ENCODE data around the gene KDELR3.

KDELR3 gene

DNA sequence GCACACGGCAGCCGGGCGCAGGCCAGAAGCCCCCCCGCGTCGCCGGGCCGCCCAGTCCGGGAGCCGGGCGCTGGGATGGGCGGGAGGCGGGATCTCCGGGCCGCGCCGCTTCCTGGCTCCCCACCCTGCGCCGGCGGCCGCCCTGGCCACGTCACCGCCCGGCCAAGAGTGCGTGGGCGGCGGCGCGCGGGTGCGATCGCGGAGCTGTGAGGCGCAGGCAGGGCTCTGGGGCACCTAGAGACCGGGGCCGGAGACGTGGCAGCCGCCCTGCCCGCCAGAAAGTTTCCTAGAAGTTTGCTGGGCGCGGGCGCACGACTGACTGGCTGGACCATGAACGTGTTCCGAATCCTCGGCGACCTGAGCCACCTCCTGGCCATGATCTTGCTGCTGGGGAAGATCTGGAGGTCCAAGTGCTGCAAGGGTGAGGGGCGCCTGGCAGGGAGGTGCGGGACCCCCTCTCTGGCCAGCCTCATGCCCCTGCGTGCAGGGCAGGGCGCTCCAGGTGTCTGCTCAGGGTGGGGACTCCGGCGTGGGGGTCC is at the start of gene KDELR3:
Gene KDELR3, plus strand, starts transcription at position 193 of the 539 bp plus-strand sequence. Its CDS starts 138 bp downstream, at position 331.
- DNase-seq (ENCODE audit: low read depth), result peak; percentile 85

DNA sequence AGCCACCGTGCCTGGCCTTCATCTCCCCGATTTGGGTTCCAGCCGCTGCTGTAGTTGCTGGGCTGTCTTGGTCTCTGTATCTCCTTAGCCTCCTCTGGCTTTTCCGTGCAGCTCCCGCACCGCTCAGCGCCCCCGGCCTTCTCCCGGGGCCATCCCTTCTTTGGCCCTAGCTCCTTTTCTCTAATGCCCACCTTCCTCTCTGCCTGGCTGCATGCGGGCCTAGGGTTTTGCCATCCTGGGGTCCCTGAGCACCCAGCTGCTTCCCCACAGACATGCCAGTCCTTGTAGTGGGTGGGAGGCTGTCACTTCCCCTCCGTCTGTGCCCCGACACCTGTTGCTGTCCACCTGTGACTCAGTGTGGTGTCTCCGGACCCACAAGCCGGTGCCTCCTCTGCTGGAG is 49.3 kb upstream of the KDELR3 start:
- no peak for DNase-seq (ENCODE audit: low read depth)

DNA sequence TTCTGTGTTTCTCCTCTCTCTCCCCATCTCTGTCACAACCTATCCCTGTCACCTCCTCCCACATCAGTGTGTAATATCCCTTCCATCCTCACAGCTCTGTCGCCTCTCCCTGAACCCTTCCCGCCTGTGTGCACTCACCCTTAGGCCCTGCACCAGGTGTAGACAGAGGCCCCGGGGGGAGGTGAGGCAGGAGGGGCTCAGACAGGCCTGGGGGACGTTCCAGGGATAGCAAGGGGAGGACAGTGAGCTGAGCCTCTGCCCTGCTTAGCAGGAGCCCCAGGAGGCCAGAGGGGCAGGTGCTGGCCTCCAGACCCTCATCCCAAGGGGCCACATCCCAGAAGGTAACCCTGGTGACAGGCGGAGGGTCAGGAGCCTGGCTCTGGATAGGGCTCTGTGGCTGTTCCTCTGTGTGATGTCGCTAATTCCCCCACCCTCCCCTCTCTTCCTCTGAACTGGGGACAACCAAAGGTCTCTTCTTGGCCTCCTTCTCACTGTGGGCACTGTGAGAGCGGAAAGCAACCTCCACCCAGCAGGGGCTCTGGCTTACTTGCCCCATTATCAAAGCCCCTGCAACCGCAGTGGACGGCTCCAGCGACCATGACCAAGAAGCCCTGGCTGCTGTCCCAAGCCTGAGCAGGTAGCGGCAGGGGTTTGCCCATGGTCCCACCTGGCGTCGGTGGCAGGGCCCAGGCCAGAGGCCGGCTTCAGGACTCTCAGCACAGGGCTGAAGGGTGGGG is 48.6 kb upstream of the KDELR3 start:
- DNase-seq (ENCODE audit: low read depth), result no peak

- DNase-seq (ENCODE audit: low read depth), result no peak
Observed at GRCh38 chr22:38419858-38420160, 48.1 kb upstream of the KDELR3 start.

DNA sequence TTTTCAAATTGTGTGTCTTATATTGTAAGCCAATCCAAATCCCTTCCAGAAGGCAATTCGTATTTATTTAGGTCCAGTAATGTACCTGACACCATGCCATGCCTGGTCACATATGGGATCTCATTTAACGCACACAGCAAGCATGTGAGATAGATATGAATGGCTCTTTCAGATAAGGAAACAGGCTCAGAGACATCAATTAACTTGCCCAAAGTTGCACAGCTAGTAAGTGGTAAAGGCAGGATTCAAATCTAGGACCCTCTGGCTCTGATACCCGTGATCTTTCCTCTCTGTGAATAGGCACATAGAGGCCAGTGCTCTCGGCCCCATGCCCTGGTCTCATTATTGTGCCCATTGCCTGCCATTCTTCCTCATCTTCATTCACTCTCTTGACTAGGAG is 47.2 kb upstream of the KDELR3 start:
- no peak for DNase-seq (ENCODE audit: low read depth)

DNA sequence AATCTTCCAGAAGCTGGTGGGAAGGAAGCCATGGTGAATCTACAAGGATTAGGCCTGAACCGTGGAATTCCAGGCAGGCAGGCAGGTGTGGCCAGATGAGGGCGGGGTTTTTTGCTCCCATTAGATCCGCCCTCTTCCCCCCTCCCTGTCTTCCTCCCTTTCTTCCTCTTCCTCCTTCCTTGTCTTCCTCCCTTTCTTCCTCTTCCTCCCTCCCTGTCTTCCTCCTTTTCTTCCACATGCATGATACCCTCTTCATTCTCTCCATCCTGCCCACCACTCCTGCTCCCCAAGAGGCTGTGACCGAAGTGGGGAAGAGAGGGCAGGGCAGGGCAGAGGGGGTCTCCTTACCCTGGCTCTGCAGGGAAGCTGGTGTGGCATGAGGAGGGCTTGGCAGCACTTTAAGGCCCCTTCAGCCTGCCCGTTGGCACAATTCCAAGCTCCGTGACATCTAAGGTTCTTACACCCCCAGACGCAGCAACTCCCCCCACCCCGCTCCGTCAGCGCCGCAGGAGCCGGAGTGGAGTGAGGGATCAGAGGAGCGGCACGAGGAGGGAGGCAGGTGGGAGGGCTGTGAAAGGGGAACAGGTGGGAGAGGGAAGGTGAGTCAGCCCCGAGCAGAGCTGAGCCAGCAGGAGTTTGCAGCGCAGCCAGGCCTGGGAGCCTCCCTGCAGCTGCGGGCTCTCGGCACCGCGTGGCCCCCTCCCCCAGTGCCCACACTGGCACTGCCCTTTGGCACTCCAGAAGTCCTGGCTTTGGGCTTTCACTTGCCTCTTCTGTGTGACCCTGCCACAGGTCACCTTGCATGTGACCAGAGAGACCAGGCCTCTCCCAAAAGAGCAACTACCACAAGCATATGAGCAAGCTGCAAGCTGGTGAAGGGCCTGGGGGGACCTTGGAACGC is 45.0 kb upstream of the KDELR3 start:
- DNase-seq (ENCODE audit: low read depth), result no peak

DNA sequence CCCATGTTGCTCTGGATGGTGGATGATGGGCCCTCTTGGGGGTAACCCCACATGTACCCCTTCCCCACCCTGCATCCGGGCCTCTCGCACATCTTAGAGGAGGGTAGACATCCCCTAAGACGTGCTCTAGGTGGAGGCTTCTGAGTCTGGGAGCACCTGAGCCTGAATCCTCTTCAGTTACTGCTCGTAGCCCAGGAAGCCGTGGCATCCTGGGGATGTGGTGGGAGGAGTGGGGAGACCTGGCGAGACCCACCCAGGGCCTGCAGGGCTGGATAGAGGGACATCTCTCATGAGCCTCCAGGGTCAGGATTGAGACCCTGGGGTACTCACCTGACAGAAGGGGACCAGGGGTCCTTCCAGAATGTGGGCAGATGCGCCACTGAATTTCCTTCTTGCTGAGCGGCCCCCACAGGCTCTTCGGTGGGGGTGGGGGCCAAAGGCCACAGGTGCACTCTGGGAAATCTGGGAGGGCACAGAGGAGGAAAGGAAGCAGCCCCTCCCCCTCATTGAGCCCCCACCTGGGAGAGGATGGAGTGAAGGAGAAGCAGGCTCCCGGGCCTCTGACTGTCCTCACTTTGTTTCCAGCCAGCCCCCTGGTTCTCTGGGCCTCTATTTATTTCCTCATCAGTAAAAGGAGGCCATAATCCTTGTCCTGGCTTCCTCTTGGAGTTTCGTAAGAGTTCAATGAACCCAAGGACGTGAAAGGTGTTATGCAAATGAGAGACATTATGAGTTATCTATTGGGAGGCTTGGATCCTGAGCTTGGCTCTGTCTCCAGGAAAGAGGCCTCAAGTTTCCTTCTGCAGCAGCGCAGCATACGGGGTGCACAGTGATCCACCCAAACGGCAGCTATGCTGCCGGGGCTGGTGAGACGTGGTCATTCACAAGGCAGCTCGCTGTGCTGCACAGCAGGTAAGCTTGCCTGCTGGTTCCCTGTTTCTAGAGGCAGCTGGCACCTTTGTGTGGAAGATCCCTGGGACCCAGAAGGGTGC is 44.1 kb upstream of the KDELR3 start:
- DNase-seq (ENCODE audit: low read depth), result no peak

DNA sequence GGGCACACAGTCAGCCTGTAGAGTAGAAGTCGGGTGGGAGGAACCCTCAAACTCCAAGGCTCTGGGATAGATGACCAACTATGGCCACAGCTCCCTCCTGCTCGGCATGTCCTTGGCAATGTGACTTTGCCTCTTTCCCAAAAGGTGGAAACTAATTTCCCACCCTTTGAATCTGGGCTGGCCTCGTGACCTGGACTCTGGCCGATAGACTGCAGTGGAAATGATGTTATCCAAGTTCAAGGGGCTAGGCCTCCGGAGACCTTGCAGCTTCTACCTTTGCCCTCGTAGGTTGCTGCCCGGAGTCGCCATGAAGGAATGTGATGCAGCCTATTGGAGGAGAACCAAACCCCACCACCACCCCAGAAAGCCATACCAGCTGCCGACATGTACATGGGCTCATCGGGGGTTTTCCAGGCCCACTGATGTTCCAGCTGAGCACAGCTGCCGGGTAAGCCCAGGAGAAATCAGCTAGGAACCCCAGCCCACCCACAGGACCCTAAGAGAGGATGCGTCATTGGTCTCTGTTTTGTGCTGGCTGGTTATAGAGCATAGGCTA is 43.3 kb upstream of the KDELR3 start:
- no peak for DNase-seq (ENCODE audit: low read depth)

GRCh38 chr22:38426628-38427027 is 41.3 kb upstream of the KDELR3 start:
- DNase-seq (ENCODE audit: low read depth), result no peak

- DNase-seq (ENCODE audit: low read depth), result no peak
Observed at GRCh38 chr22:38427465-38427864, 40.4 kb upstream of the KDELR3 start.

DNA sequence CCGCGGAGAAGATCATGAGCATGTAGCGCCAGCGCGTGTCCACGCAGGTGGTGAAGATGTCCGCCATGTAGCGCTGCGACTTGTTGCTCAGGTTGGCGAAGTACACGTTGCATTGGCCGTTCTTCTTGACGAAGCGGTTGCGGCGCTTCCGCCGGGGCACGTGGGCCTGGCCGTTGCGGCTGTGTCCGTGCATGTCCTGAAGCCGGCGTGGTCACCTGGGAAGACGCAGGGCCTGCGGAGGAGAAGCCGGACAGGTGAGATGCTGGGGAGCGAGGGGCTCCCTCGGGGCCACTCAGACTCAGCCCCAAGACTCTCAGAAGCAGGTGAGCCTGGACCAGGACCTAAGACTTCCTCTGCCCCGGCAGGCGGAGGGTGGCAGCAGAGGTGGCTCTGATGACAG is 40.0 kb upstream of the KDELR3 start:
- DNase-seq (ENCODE audit: low read depth), result no peak

DNA sequence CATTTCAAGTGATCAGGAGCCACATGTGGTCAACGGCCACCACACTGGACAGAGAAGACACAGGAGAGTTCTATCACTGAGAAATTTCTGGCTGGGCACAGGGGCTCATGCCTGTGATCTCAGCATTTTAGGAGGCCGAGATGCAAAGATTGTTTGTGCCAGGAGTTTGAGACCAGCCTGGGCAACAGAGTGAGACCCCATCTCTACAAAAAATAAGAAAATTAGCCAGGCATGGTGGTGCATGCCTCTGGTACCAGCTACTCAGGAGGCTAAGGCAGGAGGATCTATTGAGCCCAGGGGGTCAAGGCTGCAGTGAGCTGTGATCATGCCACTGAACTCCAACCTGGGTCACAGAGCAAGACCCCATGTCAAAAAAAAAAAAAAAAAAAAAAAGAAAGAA is 39.2 kb upstream of the KDELR3 start:
- DNase-seq (ENCODE audit: low read depth), result no peak

- DNase-seq (ENCODE audit: low read depth), result no peak
Observed at GRCh38 chr22:38429499-38430068, 38.3 kb upstream of the KDELR3 start.

DNA sequence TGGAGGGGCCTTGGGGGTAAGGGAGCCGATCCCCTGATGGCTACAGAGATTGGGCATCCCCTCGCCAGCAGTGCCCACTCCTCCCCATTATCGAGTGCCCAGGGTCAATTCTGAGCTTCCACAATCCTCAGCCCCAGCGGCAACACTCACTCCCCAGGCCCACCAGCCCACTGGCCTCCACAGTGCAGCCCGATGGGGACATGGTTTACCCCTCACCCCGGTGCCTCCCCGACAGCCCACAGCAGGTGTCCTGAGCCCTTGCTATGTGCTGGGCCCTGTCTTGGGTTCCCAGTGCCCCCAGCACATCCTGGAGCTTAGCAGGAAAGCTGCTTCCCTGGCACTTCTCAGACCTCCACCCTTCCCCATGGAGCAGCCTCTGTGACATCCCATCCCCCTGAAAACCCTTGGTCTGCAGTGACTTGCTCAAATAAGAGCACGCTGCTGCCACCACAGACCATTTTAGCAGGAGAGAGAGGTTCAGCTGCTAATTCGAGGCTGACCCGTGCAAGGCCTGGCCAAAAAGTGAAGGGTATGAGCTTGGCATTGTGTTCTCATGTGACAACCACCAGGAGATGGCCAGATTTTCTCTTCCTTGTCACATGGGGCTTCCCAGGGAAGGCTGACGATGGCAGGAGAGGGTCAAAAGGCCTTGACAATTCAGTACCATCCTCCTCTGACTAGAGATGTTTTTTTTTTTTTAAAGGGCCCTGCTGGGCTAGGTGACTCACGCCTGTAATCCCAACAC is 36.5 kb upstream of the KDELR3 start:
- no peak for DNase-seq (ENCODE audit: low read depth)

DNA sequence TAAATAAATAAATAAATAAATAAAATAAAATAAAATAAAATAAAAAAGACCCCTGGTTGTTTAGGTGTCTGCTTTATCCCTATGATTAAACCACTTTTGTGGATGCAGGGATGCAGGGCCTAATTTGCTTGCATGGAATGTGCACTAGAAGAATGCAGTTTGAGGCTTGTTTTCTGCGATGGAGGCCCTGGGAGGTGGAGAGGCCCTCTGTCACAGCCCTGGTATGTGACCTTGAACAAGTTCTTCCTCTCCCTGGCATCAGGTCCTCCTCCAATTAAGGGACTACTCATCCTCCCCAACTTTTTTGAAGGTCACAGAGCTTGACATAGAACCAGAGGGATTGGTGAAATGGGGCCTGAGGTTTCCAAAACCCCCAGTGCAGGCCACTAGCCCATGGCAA is 35.6 kb upstream of the KDELR3 start:
- no peak for DNase-seq (ENCODE audit: low read depth)

GRCh38 chr22:38433871-38434270 is 34.0 kb upstream of the KDELR3 start:
- DNase-seq (ENCODE audit: low read depth), result no peak

GRCh38 chr22:38435010-38435409 is 32.9 kb upstream of the KDELR3 start:
- DNase-seq (ENCODE audit: low read depth), result no peak

DNA sequence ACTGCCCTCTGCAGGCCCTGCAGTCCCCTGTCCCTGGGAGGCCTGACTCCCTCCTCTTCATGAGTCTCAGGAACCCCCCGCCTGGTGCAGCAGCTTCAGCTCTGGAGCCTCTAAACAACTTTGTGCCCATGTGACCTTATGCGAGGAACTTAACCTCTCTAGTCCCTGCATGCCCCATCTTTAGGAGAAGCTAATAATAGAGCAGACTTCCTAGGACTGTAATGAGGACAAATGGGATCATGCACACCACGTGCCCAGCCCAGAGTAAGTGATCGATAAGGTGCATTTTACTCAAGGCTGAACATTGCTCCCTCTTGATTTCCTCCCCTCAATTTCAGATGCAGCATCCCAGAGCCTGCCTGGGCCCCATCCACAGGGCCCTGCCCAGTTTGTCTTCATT is 31.9 kb upstream of the KDELR3 start:
- no peak for DNase-seq (ENCODE audit: low read depth)

DNA sequence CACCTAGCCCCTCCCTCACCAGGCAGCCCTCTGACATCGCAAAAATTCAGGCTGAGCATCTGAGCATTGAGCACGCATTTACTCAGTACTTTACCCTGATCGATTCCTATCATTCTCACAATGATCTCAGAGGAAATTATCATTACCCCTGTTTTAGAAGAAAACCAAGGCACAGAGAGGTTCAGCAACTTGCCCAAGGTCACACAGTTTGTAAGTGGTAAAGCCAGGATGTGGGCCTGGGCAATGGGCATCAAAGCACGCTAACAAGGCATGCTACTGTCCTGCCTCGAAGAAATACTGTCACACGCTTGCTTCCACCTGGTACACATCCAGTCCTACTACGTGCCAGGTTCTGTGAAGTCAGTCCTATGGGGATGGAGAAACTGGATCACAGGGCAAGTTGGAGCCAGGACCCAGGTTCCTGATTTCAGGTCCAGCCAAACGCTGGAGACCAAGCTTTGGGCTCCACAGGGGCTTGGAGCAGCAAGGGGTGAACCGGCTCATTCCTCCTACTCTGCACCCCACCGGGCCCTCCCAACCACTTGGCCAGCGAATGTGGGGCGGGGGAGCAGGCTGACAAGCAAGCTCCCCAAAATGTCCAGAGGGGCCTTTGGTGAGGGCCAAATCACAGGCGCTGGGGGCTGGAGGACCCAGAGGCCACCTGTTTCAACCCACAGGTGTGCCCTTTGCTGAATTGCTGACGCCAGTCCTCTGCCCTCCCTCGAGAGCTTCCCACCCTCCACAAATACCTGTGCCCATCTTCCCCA is 31.1 kb upstream of the KDELR3 start:
- no peak for DNase-seq (ENCODE audit: low read depth)

GRCh38 chr22:38437416-38437815 is 30.5 kb upstream of the KDELR3 start:
- DNase-seq (ENCODE audit: low read depth), result peak; percentile 18

All from ELR (cell line).